ENCODE data around the gene ARHGAP15.
"Not testable (repeated sequence)": the region's sequence is repeated elsewhere in the genome, so short reads cannot be mapped to it uniquely, and the experiment has no call there.

The ARHGAP15 gene

GRCh38 chr2:143499061-143499460, 369.8 kb downstream of the ARHGAP15 start:
- no peak for DNase-seq

- no peak for DNase-seq
Measured at GRCh38 chr2:143501106-143501676, 372.0 kb downstream of the ARHGAP15 start.

- no peak for DNase-seq
Measured at GRCh38 chr2:143503280-143503679, 374.1 kb downstream of the ARHGAP15 start.

GRCh38 chr2:143504397-143504796, 375.2 kb downstream of the ARHGAP15 start:
- DNase-seq = no peak

GRCh38 chr2:143505542-143505941, 376.3 kb downstream of the ARHGAP15 start:
- no peak for DNase-seq

GRCh38 chr2:143513081-143513480, 383.9 kb downstream of the ARHGAP15 start:
- no peak for DNase-seq

GRCh38 chr2:143514413-143514812, 385.2 kb downstream of the ARHGAP15 start:
- no peak for DNase-seq

GRCh38 chr2:143515318-143515717, 386.1 kb downstream of the ARHGAP15 start:
- no peak for DNase-seq

DNA sequence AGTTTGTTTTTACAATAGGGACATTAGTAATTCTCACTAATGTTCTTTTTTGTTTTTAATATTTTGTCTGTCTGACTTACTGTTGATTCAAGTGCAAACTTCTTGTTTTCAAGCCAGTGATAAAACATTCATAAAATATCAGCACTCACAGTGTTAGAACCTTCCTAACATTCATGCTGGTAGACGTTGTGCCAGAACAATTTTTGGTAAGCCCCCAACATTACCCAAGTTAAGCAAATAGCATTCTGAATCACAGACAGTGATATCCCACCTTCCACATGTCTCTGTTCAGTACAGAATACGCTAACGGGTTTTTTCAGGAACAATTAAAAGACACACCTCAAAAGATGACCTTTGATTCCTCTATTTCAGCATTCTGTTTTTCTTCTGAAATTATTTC, 390.3 kb downstream of the ARHGAP15 start:
- no peak for DNase-seq

DNA sequence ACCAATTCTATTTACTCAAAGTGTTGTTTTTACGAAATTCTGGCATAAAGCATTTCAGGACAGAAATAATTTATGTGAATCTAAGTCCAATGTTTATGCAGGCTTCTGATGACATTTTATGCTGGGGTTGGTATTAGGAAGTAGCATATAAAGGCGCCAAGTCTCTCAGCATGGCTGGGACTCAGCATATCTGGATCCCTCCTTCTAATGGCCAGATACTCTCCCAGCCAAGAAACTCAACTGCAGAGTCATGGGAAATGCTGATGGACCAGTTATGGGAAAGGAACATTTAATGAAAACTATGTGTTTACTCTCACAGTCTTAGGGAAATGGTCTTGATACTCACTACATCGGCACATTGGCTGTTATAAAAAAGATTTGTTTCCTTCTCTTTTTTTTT, 392.2 kb downstream of the ARHGAP15 start:
- DNase-seq = no peak

- no peak for DNase-seq
Measured at GRCh38 chr2:143522699-143523098, 393.5 kb downstream of the ARHGAP15 start.

DNA sequence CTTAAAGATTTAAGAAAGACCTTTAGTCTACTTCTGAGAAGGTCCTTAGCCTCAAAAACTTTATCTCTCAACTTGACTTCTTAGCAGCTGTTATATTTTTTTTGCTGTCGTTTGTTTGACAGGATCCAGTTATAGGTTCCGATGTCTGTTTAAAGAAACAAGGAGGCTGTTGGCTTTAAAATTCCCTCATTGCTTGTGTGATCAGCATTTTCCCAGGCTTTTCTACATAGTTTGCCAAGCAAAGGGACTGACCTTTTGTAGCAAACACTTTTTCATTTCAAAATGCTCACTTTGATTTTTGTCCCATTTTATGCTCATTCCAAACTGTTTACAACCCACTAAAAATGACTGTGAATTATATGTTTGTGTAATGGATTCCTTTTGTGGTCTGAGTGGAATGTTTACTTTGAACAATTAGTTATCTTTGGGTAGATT, 394.9 kb downstream of the ARHGAP15 start:
- no peak for DNase-seq

DNA sequence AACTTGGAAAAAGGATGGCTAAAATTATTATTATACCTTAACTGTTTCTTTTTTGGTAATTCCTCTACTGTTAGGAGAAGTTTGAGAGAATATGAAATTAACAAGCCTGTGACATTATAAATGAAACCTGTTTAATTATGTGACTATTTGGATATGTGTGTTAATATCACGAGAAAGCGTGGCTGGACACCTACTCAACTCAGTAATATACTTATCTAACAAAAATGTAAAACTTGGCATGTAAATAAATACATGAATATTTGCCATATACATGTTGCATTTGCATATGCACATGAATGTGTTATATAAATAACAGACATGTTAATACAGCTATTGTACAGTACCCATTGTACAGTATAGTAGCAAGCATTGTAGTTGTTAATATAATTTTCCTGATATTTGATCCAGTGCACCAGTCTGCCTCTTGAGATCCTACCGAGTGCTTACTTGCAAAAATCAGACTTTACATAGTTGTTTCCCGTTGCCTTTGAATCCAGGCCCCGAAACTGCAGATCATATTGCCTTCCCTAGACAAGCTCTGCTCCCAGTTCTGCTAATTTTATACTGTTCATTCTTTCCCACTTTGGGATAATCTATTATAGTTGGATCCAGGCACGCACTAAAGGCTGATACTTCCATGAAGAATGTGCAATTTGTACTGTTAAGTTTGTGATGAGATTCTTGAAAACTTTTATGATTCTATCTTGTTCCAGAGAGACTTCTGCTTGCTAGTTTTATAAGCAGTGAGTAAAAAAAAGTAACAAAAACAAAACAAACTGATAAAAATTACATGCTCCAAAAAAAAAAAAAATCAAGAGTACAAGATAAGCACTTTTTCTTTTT, 395.6 kb downstream of the ARHGAP15 start:
- no peak for DNase-seq

GRCh38 chr2:143525402-143525860, 396.2 kb downstream of the ARHGAP15 start:
- peak; percentile 14 for DNase-seq

DNA sequence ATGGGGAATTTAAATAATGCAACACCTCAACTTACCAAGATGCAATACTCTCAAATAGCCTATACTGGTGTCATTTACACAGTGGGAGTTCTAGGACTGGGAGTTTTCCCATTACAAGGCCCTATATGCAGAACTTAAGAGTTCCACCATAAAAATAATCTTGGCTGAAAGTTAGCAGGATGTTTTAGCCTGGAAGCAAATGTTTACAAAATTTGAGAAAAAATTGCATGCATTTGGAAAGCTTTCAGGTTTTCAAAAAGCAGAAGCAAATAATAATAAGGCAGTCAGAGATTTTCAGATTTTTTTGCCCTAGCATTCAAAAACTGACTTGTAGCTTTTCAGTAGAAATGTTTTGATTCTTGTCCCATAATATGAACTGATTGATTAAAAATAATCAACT, 397.3 kb downstream of the ARHGAP15 start:
- no peak for DNase-seq

- DNase-seq = no peak
Measured at GRCh38 chr2:143528021-143528420, 398.8 kb downstream of the ARHGAP15 start.

DNA sequence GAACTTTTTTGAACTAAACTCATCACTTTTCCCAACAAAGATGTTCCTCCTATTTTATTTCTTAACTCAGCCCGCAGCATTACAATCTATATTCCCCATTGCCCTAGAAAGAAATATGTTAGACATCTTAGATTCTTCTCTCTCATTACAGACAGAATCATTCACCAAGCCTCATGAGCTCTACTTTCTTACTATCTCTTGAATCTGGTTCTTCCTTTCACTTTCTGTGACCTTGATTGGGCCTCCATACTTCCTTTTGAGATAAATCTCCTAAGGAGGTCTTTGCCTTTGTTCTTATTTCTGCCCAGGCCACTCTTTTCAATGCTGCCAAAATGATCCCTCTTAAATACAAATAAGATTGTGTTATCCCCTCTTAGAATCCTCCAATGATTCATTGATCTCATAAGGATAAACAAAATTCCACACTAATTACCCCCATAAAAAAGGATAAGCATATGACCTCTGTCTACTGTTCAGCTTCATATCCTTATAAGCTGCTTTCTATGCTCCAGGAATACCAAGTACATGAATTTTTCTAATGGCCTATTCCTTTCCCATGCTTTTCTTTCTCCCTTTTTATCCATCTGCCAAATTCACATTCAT, 400.0 kb downstream of the ARHGAP15 start:
- DNase-seq = no peak

GRCh38 chr2:143530758-143531157, 401.5 kb downstream of the ARHGAP15 start:
- DNase-seq = no peak

DNA sequence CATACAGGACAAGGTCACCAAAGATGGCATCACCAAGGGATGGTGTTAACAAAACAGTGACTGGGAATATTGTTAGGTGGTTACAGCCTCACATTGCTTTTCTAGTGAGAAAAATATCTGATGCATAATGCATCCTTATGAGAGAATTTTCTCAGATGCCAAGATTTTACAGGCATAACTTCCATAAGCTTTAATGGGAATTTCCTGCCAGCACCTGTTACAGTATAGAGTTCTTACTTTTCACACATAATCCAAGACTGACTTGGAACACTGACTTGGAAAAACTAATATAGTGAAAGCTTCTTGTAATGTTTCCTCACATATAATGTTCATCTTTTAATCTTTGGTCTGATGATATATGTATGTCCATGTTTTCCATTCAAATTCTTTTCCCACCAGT, 402.8 kb downstream of the ARHGAP15 start:
- DNase-seq = no peak

GRCh38 chr2:143533846-143534245, 404.6 kb downstream of the ARHGAP15 start:
- no peak for DNase-seq

DNA sequence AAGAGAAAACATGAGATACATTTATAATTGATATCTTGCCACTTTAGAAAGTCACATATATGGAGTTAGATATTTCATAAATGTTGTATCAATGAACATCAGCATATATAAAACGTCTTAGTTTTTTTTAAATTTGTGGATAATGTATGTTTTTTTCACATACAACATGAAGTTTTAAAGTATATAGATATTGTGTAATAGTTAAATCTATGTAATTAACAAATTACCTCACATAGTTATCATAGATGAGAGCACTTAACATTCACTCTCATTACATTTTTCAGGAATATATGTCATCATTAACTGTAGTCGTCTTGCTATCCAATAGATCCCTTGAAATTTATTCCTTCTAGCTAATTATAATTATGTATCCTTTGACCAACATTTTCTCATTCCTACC, 406.6 kb downstream of the ARHGAP15 start:
- DNase-seq = no peak

- DNase-seq = not testable (repeated sequence)
Measured at GRCh38 chr2:143541899-143542298, 412.7 kb downstream of the ARHGAP15 start.

DNA sequence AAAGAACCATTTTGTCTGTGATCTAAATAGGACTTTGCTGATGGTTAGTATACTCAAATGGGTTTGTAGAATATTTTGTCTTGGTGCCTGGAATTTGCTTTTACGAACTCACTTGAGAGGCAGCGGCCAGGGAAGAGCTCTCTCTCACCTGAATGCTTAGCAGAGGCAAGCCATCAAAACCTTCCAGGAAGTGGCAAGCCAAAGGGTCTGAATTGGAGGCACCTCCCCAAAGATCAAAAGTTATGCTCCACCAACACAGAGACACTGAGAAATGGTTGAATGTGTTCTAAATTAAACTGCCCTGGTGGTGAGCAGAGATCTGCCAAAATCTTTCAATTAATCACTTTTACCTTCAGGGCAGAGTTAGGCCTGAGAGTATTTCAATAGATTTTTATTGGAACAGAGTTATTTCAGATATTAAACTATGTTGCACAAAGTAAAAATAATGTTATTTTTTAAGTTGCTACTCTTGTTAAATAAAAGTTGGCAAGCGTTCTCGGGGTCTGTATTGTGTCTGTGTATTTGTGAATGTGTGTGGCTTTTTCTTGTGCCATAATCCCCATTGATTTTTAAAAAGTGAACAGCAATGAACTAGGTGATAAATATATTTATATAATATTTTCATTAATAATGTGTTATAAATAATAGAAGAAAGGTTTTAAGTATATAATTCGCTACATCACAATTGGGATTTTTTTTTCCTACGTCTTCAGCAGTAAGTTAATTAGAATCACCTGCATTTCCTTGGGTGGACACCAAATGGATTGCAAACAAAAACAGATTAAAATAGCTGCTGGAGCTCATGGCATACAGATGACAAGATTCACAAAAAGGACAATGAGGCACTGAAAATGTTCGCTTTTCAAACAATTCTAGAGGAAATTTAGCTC, 416.1 kb downstream of the ARHGAP15 start:
- DNase-seq = peak; percentile 21

All from CD4-positive, alpha-beta T cell treated with Interleukin-17A for 4 hours (primary cell).